Activated CD8-positive, alpha-beta memory T cell treated with anti-CD3 and anti-CD28 coated beads for 24 hours (primary cell): Measurements from ENCODE around the gene A2ML1.
"Not testable (repeated sequence)": the region's sequence is repeated elsewhere in the genome, so short reads cannot be mapped to it uniquely, and the experiment has no call there.

Experiments used
- DNase-seq: peaks from one replicate; pipeline ENCODE4 v3.0.0-alpha.2; 2020

A2ML1 gene

DNA sequence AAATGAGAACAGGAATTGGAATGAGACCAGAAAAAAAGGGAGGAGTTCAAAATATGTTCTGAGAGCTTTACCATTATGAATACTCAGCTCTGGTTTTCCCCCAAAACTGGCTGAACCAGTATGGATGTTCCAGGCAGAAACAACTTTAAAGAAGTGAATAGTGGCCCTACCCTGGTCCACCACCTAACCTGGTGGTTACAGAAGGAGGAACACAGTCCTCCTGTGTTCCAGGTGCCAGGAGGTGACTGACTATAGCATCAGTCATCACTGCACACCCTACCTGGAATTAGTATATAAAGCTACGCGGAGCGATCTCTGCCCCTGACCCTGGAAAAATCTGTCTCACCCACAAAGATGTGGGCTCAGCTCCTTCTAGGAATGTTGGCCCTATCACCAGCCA, at the start of gene A2ML1:
Gene A2ML1 (plus strand): TSS at position 324 of the 400 bp plus-strand sequence. CDS start 31 bp downstream, at position 355.
- no peak for DNase-seq

- no peak for DNase-seq
Measured at GRCh38 chr12:8773461-8773860, 49.0 kb upstream of the A2ML1 start.

GRCh38 chr12:8779281-8779680, 43.1 kb upstream of the A2ML1 start:
- no peak for DNase-seq

DNA sequence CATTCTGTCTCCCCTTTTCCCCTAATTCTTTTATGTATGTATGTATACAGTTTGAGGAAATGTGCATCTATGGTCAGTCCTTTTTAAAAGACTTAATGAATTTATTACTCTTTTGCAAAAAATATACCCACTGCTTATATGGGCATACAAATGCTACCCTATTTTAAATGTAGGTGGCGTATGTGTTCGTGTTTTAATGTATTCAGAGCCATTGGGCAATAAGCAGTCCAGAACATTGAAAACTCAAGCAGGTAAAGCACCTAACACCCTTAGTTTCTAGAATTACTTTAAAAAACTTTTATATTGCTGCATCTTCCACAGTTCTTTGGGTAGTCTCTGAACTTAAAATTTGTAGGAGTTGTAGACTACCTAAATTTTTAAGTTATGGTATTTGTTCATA, 42.6 kb upstream of the A2ML1 start:
- DNase-seq: no peak

DNA sequence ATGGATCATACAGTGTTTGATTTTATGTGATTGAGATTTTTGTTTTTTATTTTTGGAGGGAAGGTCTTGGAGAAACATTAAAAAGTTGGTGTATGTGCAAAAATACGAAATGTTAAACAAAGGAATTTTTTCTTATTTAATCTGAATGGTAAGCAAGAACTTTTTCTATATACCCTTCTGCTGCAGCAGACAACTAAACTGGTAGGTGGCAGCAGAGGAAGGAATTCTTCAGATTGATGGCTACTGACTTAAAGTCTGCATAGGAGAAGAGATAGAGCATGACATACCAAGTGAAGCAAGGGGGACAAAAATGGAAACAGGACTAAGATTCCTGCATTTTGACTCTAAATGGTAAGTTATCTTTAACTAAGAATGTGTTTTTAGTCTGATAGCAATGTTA, 42.0 kb upstream of the A2ML1 start:
- DNase-seq: no peak

- DNase-seq: no peak
Measured at GRCh38 chr12:8781381-8782127, 40.9 kb upstream of the A2ML1 start.

DNA sequence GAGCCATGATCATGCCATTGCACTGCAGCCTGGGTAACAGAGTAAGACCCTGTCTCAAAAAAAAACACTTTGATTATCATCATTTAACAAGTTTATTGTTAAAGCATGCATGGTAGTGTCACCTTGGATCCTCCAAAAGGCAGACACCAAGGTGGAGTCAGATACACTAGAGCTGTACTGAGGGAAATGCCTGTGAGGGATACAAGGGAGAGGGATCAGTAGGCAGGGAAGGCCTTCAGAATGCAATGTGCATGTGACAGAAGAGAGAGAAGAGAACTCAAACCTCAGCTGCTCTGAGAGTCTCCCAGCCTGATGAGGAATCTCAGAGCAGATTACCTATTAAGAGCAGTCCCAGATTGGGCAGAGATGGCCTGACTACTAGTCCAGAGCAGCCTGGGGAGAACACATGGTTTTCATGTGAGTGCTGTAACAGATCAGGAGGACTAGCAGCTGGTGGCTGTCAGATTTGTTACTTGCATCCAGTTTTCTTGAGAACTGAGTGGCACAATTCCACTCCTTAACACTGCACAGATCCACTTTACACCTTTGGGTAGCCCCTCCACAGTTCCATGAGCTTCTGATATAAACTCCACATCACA, 38.0 kb upstream of the A2ML1 start:
- no peak for DNase-seq

DNA sequence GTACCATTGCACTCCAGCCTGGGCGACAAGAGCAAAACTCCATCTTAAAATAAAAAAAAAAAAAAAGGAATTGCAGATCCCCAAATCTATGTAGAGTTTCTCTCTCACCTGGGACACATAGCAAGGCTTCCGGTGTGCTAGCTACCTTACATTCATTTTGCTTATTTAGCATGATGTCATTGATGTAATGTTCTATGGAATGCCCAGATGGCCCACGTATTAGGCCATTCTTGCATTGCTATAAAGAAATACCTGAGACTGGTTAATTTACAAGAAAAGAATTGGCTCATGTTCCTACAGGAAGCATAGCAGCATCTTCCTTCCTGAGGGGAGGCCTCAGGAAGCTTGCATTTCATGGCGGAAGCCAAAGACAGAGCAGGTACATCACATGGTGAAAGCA, 36.9 kb upstream of the A2ML1 start:
- no peak for DNase-seq

GRCh38 chr12:8787206-8787605, 35.2 kb upstream of the A2ML1 start:
- DNase-seq: not testable (repeated sequence)

DNA sequence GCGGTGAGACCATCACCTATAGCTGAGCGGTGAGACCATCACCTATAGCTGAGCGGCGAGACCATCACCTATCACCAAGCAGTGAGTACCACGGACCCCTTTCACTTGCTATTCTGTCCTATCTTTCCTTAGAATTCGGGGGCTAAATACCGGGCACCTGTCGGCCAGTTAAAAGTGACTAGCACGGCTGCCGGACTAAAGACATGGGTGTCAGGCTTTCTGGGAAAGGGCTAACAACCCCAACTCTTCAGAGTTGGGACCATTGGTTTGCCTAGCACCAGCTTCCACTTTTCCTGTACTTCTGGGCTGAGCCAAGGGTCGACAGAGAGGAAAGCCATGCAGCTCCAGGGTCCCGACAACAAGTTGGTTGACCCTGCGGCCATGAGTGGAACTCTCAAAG, 33.7 kb upstream of the A2ML1 start:
- not testable (repeated sequence) for DNase-seq

GRCh38 chr12:8789341-8790013, 32.9 kb upstream of the A2ML1 start:
- not testable (repeated sequence) for DNase-seq

GRCh38 chr12:8793226-8793625, 29.2 kb upstream of the A2ML1 start:
- not testable (repeated sequence) for DNase-seq

GRCh38 chr12:8794611-8795010, 27.8 kb upstream of the A2ML1 start:
- DNase-seq: not testable (repeated sequence)

- DNase-seq: no peak
Measured at GRCh38 chr12:8796831-8797626, 25.4 kb upstream of the A2ML1 start.

DNA sequence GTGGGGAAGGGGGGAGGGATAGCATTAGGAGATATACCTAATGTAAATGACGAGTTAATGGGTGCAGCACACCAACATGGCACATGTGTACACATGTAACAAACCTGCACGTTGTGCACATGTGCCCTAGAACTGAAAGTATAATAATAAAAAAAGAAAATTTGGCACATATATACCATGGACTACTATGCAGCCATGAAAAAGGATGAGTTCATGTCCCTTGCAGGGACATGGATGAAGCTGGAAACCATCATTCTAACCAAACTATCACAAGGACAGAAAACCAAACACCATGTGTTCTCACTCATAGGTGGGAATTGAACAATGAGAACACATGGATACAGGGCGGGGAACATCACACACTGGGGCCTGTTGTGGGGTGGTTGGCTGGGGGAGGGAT, 21.2 kb upstream of the A2ML1 start:
- DNase-seq: not testable (repeated sequence)

GRCh38 chr12:8804833-8805232, 17.6 kb upstream of the A2ML1 start:
- not testable (repeated sequence) for DNase-seq

DNA sequence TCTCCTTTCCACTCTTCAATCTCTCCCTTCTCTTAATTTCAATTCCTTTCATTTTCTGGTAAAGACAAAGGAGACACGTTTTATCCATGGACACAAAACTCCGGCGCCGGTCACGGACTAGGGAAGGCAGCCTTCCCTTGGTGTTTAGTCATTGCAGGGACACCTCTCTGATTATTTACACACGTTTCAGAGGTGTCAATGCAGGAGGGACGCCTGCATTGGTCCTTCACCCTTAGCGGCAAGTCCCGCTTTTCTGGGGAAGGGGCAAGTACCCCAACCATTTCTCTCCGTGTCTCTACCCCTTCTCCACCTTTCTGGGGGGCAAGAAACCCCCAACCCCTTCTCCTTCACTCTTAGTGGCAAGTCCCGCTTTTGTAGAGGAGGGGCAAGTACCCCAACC, 16.9 kb upstream of the A2ML1 start:
- DNase-seq: not testable (repeated sequence)

DNA sequence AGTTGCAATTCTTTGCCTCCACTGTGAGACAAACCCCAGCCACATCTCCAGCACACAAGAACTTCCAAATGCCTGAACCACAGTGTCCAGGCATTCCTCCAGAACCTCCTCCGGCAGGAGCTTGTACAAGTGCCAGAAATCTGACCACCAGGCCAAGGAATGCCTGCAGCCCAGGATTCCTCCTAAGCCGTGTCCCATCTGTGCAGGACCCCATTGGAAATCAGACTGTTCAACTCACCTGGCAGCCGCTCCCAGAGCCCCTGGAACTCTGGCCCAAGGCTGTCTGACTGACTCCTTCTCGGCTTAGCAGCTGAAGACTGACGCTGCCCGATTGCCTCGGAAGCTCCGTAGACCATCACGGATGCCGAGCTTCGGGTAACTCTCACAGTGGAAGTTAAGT, 15.3 kb upstream of the A2ML1 start:
- DNase-seq: not testable (repeated sequence)

- DNase-seq: not testable (repeated sequence)
Measured at GRCh38 chr12:8810112-8810511, 12.3 kb upstream of the A2ML1 start.

- no peak for DNase-seq
Measured at GRCh38 chr12:8813572-8814357, 8.7 kb upstream of the A2ML1 start.

- no peak for DNase-seq
Measured at GRCh38 chr12:8816448-8817050, 5.9 kb upstream of the A2ML1 start.

DNA sequence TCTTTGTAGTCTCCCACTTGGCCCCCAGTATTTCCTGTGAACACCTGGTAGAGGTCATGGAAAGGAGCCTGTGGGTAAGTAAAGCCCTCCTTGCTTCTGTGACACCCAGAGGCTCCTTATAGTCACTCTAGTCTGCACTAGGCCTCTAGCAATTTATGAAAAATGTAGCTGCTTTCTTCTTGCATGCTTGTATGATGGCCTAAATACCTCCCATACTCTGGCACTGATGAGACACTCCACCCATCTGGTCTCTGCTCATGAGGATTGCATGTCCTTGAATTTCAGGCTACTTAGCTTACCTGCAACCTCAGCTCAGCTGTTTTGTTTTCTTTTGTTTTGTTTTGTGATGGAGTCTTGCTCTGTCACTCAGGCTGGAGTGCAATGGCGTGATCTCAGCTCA, 4.6 kb upstream of the A2ML1 start:
- no peak for DNase-seq
